ENCODE data around the gene IL2RA.

GRCh38 chr10:5976512-5977470 is 85.4 kb downstream of the IL2RA start:
- TF ChIP-seq CTCF (IDR thresholded peaks at IDR 0.05) (no peak), POLR2A (IDR thresholded peaks at IDR 0.05) (no peak)
